T-helper 2 cell treated with Interferon-gamma antibody and Interleukin-4, amounts not matched to agents 100 ng/mL and 5 ng/mL, for 36 hours (primary cell): Measurements from ENCODE around the gene PLEKHO2. TPM values are rescaled to one million over a fixed set of nuclear protein-coding genes. Genes with fewer than 3 reads are reported as not detected.

Experiments
- intact Hi-C: fragments of 100-400 bp; cut with micrococcal nuclease; formaldehyde crosslinking; loops from one replicate; pipeline ENCODE4 v1.15.1; 2023
- total RNA-seq: library from RNA; stranded (reverse); gene quantifications from 2 replicates; pipeline ENCODE4 v1.2.3, GENCODE V29; 2022

PLEKHO2 gene
- total RNA-seq, 1 donor from 2014 or later: 24.2 TPM

DNA sequence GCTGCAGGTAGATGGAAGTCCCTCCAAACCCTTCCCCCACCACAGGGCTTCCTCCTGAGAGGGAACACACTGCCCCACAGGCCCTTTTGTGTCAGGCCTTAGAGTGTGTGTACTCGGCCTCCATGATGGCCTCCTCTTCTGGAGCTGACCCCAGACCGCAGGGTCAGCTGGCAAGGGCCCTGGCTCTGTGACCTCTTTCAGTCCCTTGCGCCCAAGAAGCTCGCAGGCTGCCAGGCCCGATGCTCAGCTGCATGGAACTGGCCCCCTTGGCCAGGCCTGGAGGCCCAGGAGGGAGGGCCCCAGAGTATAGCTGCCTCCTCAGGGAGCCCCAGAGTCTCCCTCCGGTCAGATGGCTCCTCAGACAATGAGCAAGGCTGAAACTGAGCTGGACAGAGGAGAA lies 46.6 kb downstream of the PLEKHO2 start:
- intact Hi-C loops: no loop called here

DNA sequence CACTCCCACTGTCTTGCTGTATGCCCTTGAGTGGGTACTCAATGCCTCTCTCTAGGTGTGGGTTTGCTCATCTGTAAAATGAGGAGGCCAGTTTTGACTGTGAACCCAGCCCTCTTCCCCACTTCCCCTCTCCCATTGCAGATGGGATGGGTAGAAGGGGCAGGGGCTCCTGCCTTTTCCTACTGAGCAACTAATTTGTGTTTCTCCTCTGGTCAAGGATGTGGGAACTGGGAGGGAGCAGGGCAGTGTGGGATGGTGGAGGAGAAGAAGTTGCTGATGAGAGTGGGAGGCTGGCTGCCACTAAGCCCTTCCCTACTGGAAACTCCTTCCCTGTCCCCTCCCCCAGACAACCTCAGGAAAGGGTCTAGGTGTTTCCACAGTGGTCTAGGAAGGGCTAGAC lies 49.8 kb downstream of the PLEKHO2 start:
- intact Hi-C loops: loop anchor here (10.0 kb wide), 3 partner anchors 507 to 727 kb away; partner anchors contain the start of genes CSNK1G1, PCLAF, PPIB and TRIP4

DNA sequence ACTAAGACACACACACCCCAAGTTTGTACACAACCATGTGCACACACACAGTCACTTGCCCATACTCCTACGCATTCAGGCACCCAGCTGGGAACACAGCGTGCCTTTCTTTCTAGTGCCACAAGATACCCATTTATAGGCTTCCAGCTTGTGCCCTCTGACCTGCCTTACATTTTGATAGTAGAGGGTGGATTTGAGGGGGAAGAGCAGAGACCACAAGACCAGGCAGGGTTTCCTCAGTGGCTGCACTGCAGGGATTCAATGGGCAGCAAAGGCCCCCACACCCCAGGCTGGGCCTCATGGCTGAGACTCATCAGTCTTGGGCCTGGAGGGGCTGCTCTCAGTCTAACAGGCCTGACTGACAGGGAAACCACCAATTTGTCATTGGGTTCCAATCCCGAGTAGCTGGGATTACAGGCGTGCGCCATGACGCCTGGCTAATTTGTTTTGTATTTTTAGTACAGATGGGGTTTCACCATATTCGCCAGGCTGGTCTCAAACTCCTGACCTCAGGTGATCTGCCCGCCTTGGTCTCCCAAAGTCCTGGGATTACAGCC lies 51.2 kb downstream of the PLEKHO2 start:
- intact Hi-C loops: loop anchor here (1.0 to 10.0 kb wide), 4 partner anchors 10 to 728 kb away; partner anchors contain the start of genes CSNK1G1, PCLAF, PPIB and TRIP4

DNA sequence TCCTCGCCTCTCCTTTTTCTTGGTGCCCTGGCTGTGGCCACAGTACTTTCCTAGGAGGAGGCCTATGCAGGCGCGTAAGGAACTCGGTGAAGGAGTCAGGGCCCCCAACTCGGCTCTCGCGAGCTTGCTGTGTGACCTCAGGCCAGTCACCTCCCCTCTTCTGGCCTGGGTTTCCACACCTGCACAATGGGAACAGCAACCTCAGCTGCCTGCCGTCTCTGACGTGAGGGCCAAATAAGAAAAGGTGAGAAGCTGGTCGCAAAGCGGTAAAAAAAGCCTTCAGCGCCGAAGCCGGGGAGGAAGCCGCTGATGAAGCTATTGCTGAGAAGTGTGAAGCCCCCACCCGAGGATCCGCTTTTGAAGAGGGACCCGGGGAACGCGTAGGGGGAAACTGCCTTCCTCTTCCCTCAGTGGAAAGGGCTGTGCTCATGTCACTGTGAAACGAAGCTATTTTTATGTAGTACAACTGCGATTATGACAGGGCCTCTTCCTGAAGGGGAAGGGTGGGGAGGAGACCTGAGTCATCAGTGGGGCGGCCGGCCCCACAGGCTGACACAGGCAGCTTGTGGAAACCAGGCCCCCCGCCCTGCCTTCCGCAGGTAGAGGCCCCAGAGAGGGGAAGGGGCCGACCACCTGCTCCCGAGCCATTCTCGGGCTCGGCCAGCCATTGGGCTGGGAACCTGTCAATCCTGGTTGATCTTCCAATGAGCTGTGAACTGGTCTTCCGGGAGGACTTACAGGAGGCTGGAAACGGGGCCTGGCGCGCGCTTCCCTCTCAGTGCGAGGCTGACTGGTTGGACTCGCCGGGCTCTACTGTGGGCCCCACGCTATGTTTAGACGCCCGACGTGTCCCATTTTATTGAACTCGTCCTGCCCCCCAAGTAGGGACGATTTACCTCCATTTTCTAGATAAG lies 52.0 kb downstream of the PLEKHO2 start:
- intact Hi-C loops: loop anchor here (1.0 to 10.0 kb wide), 10 partner anchors 12 to 729 kb away; partner anchors contain the start of genes ANKDD1A, CSNK1G1, DPP8 and PARP16

DNA sequence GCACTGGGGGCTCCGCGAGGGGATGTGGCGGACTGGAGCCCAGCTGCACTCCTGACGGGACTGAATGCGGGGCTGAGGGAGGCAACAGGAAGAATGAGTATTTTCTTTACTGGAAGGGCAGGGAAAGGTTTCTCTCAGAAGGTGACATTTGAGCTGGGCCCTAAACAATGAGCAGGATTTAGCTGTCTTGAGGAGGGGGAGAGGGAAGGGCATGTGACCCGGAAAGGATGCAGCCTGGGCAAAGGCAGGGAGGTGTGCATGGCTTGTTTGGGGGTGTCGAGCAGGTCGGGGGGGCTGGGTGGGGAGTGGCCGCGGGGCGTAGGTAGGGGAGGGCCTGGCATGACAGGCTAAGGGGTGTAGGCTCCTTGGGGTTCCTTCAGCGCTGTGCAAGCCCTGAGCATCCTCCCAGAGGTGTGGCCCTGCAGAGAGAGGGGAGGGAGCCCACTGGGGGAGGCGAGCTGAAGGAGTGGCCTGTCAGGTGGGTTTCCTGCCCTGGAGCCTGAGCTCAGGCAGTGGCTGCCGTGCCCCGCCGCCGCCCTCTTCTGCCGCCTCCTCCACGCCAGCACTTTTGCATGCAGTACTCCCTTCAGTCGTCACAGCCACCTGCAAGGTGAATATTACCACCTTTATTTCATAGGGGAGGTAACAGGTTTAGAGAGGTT lies 52.8 kb downstream of the PLEKHO2 start:
- intact Hi-C loops: loop anchor here (1.0 to 10.0 kb wide), 11 partner anchors 11 to 730 kb away; partner anchors contain the start of genes ANKDD1A, CSNK1G1, DPP8 and PARP16

DNA sequence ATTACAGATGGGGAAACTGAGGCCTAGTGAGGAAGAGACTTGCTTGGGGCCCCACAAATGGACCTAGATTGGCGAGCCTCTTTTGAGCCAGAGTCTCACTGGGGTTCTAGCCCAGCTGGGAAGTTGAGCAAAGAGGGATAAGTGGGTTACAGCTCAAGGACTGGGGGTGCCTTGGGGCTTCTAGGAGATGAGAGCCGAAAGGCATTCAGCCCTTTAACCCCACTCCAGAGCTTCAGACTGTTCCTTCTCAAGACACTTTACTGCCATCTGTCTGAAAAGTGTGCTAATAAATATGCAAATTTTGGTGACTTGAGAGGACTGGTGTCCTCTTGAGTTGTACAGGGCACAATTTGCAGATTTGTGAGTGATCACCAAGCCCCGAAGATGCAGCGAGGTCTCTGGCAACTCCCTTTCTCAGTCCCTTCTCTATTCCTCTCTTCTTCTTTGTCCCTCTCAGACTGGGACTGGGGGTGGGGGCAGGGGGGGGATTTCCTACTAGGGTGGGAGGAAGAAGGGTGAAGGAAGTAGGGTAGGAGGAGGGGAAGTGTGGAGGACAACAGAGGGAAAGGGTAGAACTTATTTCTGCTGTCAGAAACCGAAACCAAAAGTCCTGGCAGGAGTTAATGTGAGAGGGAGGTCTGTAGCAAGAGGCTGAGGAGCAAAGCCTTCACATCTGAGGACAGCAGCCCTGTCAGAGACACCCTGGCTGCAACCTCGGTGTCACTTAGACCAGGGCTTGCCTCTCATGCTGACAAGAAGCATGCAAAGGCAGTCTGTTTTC lies 53.8 kb downstream of the PLEKHO2 start:
- intact Hi-C loops: loop anchor here (2.0 to 10.0 kb wide), 8 partner anchors 15 to 731 kb away; partner anchors contain the start of genes ANKDD1A, CSNK1G1, DPP8 and PARP16

DNA sequence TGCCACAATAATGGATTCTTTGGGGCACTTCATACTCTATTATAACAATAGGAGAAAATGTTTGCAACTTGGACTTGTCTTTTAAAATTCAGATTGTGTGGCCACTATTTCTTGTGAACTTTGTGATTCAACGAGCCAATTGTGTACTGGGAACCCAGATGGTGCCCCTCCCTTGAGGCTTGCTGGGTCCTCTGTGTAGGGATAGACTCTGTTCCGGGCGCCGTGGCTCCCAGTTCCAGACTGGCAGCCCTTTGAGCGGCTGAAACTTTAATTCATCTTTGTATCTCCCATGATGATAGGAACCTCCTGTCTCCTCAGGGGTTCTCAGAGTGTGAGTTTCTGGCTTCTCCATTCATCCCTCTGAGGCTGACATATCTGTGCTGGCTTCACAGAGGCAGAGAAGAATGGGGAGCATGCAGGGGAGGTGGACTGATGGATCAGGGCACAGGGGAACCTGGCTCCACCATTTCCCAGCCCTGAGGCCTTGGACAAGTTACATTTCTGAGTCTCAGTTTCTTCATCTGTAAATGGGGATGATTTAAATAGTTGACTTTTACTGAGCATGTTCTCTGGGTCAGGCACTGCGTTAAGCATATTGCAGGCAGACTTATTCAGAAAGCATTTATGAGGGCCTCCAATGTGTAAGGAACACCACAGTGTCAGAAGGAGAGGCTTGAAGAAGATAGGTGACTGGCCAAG lies 54.8 kb downstream of the PLEKHO2 start:
- intact Hi-C loops: loop anchor here (5.0 to 10.0 kb wide), 4 partner anchors 236 to 732 kb away; partner anchors contain the start of genes CSNK1G1, PCLAF, PDCD7 and PPIB

DNA sequence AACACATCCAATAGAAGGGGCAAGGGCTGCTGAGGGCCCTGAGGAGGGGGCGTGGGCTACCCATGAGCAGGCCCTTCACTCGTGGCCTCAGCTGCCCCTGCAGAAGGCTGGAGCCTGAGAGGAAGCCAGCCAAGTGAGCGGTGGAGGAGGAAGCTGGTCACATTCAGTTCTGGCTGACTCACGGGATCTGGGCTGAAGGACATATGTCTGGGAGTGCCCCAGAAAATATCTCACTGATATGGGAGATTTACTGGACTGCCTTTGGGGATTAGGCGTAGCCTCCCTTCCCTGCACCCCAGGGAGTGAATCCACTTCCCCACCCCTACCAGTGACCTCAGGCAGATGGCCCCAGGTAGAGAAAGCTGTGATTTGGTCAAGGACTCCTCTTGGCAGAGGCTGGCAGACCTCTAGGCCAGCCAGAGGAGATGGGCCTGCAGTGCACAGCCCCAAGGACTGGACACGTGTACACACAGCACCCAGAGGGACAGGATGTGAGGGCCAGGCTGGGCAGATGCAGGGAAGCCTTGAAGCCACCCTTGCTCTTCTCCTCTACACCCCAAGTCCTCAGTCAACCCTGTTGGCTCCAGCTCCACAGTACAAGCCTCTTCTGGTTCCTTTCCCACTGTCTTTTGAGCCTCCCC lies 55.8 kb downstream of the PLEKHO2 start:
- intact Hi-C loops: loop anchor here (5.0 to 10.0 kb wide), 4 partner anchors 235 to 733 kb away; partner anchors contain the start of genes CSNK1G1, PCLAF, PDCD7 and PPIB

DNA sequence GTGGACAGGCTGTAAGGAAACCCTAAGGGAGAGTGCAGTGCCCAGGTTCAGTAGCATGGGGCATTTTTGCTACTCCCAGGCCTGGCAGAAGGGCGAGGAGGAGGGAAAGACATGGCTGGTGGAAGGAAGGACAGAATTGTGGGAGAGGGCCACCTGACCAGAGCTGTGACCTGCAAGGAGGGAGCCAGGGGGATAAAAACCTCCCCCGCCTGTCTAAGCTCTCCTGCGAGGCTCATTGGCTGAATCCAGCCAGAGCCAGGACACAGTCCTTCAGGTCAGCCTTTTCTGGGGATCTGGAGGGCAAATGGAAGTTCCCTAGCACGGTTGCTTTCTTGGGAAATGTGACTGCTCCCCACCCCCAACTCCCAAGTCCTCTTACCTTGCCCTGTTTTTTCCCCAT lies 56.7 kb downstream of the PLEKHO2 start:
- intact Hi-C loops: loop anchor here (5.0 to 10.0 kb wide), 4 partner anchors 234 to 734 kb away; partner anchors contain the start of genes CSNK1G1, PCLAF, PDCD7 and PPIB

DNA sequence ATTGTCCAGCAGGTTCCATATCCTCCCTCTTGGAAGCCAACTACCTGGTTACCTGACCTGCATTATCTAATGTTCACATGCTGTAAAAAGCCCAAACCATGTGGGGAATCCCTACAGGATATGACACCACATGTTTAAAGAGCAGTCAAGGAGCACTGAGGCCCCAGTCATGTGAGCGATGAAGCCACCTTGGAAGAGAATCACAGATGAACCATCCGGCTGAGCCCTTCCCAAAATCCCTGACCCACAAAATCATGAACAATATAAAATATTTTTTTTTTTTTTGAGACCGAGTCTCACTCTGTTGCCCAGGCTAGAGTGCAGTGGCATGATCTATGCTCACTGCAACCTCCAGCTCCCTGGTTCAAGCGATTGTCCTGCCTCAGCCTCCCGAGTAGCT lies 59.4 kb downstream of the PLEKHO2 start:
- intact Hi-C loops: no loop called here

DNA sequence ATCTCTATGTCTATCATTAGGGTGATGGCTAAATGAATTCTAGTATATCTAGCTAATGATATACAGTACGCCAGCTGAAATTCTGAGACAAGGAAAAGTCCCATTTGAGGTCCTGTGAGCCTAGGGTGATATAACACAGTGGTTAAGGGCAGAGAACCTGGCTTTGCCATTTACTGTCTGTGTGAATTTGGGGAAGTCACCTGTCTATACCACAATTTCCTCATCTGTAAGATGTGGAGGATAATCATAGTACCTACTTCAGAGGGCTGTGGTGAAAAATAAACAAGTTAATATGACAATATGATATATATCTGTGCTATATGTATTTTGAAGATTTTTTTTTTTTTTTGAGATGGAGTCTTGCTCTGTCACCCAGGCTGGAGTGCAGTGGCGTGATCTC lies 60.2 kb downstream of the PLEKHO2 start:
- intact Hi-C loops: no loop called here

DNA sequence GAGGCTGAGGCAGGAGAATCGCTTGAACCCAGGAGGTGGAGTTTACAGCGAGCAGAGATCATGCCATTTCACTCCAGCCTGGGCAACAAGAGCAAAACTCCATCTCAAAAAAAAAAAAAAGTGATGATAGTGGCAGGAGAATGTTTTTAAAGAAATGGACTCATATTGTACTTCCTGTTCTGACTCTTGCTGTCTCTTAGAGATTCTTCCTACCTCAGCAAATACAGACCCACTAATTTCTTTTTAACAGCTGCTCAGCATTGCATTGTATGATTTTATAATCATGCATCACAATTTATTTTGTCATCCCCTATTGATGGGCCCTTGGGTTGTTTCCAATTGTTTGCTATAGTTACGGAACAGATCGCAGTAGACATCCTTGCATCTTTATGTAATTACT lies 61.1 kb downstream of the PLEKHO2 start:
- intact Hi-C loops: no loop called here

DNA sequence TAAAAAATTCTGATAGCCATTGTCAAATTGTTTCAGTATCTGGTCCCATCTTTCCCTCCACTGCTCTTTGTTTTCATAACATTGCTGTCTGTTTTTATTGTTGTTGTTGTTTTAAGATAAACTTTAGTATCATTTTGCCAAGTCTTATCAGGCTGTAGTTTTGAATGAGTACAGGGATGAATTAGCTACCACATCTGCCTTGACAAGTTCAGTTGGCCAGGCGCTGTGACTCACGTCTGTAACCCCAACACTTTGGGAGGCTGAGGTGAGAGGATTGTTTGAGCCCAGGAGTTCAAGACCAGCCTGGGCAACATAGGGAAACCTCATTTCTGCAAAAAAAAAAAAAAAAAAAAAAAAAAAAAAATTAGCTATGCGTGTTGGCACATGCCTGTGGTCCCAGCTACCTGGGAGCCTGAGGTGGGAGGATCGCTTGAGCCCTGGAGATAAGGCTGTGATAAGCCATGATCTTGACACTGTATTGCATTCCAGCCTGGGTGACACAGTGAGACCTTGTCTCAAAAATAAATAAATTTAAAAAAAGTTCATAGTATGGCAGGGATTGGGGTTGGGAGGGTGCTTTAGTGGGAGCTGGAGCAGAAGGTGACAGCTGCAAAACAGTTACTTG lies 61.7 kb downstream of the PLEKHO2 start:
- intact Hi-C loops: no loop called here

DNA sequence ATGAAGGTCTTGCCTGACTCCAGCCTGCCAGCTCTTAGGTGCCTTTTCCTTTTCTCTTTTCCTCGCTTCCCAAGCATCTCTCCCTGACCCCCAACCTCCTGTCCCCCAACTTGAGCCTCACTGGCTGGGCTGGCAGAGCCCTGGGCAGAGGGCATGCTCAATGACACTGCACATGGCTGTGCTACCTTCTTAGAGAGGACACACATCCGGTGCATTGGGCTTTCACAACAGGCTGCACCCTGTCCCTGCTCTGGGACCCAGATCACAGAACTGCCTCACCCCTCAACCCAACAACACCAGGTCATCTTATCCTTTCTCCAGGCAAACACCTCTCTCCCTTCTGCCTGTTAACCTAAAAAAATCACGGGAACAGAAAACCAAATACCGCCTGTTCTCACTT lies 62.5 kb downstream of the PLEKHO2 start:
- intact Hi-C loops: no loop called here

DNA sequence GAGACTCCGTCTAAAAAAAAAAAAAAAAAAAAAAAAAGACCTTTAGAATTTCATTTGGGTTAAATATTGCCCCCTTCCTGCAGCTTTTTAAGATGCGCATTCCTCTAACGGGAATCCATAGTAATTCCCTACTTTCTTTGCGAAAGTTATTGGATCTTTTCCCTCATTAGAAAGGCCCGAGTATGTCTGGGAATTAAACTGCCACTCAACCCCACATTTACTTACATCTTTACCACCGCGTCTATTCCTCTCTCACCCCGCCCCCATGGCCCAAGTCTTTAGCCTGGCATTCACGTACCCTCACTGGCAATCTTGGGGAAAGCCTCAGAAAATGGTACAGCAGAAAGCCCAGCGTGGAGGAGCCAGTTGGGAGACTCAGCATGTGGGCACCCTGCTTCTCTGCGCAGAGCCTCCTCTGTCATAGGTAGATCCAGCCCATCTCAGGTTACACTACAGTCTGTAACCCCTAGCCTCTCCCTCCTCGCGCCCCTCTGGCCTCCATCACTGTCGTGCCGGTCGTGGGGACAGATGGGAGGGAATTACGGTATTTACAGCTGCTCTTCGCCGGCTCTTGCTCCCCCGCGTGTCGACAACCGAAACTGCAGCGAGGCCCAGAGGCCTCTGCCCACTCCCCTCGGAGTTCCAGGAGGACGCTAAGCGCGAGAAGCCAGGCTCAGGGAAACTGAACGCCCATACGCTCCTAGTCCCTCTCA lies 63.6 kb downstream of the PLEKHO2 start:
- intact Hi-C loops: loop anchor here (1.0 kb wide), 2 partner anchors 11 to 174 kb away; no protein-coding TSS in a partner anchor

DNA sequence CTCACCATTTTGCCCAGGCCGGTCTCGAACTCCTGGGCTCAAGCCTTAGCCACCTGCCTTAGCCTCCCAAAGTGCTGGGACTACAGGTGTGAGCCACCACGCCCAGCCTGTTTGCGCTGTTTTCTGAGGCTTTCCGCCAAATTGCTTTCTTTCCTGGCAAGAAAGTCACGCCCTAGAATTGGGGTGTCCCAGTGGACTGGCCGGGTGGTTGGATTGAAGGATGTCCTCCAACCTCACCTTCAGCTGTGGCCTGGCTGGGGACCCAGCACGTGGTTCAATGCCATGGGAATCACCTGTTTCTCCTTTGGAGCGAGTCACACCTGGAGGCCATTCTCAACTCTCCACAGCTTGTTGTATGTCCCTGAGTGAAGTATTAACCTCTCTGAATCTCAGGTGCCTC lies 64.2 kb downstream of the PLEKHO2 start:
- intact Hi-C loops: loop anchor here (1.0 kb wide), 2 partner anchors 12 to 175 kb away; no protein-coding TSS in a partner anchor

DNA sequence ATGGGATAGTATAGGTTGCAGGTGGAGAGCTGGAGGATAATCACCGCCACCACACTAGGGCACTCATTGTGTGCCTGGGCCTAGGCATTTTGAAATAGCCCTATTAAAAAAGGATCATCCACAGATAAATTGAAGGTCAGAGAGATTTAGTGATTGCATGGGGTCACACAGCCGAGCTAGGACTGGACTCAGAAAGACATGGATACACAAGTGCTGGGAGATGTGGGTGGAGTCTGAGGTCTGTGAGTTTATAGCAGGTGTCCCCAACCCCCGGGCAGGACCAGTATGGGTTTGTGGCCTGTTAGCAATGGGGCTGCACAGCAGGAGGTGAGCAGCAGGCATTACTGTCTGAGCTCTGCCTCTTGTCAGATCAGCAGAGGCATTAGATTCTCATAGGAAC lies 64.7 kb downstream of the PLEKHO2 start:
- intact Hi-C loops: no loop called here

DNA sequence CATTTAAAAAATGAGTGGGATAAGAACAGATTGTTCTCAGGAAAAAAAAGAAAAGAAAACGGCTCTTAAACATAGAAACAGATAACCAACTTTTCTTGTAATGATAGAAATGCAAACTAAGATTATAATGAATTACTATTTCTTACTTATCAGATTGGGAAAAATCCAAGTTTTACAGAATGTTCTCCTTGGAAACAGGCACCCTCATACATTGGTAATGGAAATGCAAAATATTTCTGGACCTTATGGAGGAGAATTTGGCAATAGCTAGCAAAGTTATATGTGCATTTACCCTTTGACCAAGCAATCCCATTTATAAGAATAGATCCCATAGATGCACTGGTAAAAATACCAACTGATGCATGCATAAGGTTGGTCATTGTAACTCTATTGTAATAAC lies 66.3 kb downstream of the PLEKHO2 start:
- intact Hi-C loops: no loop called here
